CD4-positive, alpha-beta T cell treated with Interferon gamma for 1 hour (primary cell): ENCODE data around the gene TSPAN5.

Source experiments
- DNase-seq: peaks from one replicate; pipeline ENCODE4 v3.0.0-alpha.2; 2020

TSPAN5 gene

DNA sequence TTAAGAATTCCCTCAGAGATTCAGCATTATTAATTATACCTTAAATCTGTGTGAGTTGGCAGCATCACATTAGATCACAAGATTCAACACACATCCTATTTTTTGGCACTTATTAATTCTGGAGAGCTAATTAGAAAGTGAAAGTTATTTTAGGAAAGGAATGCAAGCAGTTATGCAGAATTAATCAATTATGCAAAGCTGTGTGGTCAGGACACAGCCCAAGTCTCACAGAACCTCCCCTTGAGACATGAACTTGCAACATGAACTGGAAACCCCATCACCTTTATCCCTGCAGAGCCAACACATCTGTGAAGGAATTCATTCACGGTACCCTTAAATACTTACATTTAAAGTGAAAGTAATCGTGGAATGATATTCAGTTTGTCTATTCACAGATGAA lies 80.5 kb downstream of the TSPAN5 start:
- no peak for DNase-seq

DNA sequence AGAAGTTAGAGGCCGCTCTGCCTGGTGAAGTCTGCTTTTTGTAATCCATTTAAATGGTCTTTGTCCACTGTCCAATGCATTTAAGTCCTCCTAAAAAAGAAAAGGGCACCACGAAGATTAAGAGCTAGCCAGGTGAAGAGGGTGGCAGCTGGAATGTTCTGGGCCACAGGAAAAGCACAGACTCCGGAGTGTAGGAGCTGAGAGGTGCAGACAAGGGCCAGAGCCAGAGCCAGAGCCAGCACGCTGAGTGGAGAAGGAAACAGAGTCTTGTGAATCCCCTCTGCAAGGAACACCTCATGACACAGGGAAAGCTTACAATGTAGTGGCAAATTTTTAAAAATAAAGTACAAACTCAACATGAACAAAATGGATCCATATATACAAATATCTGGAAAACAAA lies 83.6 kb downstream of the TSPAN5 start:
- DNase-seq: no peak

DNA sequence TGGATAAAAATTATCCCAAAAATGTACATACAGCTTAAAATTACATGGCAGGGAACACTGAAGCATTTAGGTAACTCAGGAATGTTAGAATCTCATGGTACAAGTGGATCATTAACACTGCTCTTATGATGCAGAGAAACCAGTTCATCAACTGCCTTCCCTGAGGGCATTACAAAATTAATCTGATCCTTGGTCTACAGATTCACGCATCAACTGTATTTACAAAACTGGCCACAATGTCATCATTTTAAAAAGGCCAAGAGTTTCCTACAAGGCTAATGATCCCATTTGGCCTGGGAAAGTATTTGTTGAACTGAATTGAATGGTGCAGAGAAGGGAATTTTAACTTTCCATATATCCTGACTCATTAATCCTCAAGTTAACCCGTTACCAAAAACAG lies 84.6 kb downstream of the TSPAN5 start:
- no peak for DNase-seq

DNA sequence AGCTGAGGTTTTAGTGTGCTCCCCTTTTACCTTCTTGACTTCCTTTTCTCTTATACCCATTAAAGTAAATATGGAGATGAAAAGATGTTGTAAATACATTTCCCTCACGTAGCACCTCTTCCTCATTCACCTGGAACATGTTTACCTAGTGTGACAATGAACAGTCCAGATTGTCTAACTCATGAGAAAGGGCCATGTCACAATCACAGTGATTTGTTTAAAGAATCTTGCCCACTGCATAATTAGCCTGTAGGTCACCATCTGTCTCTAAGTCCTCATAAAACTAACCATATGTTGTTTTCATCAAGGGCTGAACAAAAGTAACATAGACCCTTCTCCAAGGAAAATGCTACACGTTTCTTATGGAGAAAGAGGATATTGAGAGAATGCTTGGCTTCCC lies 85.7 kb downstream of the TSPAN5 start:
- no peak for DNase-seq

DNA sequence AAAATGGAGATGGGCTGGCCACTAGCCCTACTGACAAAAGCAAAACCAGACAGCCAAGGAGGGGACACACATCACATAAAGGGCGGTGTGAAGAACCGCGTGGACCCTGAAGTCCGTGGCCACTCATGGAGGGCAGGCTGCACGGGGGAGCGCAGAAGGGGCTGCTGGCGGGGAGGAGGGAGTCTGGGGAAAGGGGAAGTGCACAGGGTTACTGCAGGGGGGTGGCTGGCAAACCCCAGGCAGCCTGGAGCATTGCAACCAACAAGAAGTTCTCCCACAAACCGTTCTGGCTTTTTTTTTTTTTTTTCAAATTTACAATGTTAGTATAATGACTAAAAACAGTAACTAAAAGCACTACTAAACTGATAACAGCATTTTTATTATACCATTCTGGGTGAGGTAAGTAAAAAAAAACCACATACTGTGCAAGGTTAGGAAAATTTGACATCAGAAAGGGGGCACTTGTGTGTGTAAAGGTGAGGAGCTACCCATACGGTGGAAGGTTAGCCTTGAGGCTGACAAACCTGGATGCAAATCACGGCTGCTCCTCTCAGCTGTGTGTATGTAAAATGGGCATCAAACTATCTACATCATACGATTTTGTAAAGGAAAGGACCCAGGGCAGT lies 87.1 kb downstream of the TSPAN5 start:
- no peak for DNase-seq

DNA sequence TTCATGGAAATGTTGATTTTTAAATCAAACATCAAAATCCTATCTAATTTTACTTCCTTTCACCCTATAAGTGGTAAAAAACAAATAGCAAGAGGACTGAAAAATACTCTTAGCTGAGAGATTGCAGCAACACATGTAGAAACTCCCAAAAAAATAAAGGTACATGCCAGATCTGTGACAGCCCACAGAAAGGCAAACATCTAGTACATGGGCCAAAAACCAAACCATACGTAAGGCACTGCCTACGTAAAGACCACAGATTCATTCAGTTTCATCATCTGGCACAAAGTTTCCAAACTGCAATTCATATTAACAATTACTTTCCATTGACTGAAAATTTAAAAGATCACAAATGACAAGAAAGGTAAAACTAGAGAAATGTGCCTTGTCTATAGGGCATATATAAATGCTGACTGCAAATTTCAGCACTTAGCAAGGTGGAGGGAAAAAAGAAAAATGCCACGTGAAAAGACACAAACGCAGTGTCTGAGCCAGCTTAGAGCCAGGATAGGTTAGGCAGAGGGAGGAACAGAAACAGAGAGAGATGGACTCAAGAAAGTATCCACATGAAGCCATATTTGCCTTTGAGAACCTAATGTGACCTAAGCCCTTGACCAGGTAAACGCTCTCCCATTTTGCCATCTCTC lies 88.1 kb downstream of the TSPAN5 start:
- DNase-seq: no peak

DNA sequence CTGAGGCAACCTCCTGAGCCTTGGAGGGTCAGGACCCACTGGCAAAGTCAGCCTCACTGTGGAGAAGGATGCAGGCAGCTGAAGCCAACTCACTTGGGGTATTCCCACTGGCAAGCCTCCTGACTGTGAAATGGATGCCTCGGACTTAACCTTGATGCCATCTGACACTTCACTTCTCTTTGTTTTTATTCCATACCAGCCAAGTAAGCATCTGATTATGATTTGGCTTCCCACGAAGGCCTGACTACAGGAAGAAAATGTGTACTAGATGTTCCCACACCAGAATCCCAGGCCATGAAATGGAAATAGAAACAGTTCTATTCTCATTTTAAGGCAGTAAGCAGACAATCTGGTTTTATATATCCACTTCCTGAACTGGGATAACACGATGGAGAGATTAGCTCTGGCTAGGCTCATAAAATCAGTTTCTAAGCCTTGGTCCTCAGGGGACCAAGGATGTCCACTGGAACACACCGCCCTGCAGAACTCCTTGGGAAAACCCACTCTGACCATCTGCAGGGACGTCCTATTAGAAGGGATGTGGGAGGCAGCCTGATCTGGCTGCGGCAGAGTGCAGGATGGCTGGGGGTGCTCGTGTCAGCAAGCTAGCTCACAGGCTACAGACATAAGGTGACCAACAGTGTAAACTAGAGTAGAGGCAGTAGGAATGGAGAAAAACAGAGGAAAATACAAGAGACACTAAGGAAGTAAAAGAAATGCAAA lies 89.3 kb downstream of the TSPAN5 start:
- DNase-seq: no peak

DNA sequence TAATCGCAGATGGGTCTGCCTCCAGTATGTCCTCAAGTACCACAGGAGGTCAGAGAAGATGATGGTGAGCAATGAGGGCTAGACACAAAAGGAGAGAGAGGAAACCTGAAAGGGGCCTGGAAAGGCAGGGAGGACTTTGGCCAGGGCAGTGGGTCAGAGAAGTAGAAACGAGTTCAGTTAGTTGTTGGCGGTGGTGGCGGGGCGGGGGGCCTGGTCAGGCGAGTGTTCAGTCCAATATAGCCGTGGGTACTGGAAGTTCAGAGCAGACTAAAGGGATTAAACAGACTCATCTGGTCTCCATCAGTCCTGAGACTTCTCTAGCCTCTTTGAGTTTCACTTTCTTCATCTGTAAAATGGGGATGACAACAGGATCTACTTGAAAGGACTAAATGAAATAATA lies 90.8 kb downstream of the TSPAN5 start:
- no peak for DNase-seq

DNA sequence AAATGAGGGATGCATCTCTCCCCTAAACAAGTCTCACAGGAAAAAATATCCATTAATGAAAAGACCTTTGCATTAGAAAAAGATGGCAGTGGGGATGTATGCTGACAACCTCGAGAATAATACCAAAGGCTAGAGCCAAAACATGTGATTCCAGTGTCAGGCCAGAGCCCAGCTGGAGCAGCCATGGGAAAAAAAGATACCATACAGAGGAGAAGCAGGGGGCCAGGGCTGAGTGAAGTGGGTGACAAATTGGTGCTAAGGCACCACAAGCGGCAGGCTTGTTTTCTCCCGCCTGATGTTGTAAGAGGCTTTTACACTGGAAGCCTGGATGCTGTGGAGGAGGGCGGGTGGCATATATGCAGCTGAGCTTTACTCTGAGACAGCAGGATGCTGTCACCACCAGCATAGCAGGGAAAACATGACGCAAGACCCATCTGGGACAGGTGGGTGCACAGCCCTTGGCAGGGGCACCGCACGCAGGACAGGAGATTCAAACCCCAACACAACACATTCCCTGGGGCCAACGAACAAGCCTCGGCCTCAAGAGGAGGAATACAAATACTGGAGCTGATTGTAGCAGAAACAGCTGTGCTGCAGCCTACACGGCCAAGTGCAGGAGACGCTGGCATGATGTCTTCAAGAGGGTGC lies 91.9 kb downstream of the TSPAN5 start:
- no peak for DNase-seq

DNA sequence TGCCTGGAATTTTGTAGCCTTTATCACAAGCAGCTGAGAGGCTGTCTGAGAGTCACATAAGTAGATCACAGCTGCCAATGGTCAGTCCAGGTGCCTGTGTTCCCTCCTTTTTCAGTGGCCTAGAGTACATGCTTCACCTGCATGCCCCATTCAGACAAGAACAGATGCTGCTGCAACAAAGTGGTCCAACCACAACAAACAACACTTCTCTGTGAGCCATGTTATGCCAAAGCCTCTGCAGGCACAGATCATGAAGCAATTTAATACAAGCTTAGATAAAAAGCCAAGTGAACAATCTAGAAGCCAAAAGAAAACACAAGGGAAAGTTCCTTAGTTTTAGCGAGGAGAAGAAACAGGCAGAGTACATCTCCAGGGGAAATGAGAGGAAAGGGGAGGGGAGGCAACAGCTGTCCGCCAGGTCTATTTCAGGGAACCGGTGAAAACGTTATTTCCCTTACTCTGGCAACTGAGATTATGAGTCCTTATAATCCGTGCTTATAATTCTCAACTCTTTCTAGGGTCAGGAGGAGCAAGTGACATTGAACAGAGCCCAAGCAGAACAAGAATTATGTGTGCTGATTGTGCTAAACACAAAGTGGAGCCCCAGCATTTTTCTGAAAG lies 92.6 kb downstream of the TSPAN5 start:
- no peak for DNase-seq

DNA sequence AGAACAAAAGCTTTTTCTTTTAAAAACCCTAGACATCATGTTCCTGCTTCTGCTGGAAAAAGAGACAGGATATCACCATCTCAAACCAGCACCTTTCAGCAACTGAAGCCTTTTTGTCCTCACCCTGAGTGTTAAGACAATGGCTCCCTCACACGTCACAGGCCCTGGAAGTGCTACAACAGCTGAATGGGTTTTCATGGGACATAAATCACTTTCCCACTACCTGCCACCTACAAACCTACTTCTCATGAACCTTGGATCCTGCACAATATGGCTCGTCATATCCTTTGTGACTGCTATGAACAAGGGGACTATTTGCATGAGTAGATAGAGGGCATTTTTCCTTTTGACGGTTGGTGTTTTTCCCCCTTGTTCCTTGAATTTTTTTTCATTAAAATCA lies 93.6 kb downstream of the TSPAN5 start:
- DNase-seq: no peak

DNA sequence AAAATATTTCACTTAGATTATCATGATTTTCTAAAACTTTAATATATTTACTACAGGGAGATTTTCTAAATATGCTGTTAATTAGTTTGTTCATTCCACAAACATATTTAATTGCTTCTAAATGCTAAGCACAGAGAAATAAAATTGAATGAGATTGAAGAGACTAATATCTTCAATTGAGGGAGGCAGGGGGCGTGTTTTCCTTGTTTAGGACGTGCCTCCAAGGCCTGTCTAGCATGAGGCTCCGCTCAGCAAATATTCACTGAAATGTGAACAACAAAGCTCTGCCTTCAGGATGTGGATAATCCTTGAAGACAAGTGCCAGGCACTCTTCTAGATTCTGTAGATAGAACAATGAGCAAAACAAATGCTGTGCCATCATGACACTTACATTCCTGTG lies 98.1 kb downstream of the TSPAN5 start:
- DNase-seq: no peak

DNA sequence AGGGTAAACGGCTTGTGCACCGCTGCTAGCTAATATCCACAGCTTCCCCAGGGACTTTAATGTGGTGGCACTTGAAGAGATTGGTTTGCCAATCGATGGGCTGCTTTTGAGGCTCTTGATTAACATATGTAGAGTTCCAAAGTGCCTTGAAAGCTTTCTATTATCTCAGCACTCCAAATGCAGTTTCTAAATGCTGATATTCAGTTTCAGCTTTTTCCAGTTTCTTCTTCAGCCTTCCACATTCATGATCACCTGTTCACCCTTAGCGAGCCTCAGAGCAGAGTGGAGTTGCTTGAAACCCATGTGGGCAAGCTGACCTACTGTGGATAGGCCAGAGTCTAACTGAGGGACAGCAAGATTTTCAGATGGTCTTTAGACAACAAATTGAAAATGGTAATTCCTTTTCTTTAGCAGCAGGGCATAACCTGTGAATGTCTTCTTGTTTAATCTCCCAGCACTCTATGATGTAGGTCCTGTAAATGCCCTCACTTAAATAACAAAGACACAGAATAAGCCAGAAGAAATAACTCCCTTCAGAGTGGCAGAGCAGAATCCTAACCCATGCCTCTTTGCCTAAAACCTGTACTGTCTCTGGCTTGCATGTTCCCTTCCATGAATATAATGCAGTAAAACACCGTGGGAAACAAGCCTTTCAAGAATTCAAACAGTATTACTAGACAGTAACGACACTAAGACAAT lies 99.8 kb downstream of the TSPAN5 start:
- DNase-seq: no peak

DNA sequence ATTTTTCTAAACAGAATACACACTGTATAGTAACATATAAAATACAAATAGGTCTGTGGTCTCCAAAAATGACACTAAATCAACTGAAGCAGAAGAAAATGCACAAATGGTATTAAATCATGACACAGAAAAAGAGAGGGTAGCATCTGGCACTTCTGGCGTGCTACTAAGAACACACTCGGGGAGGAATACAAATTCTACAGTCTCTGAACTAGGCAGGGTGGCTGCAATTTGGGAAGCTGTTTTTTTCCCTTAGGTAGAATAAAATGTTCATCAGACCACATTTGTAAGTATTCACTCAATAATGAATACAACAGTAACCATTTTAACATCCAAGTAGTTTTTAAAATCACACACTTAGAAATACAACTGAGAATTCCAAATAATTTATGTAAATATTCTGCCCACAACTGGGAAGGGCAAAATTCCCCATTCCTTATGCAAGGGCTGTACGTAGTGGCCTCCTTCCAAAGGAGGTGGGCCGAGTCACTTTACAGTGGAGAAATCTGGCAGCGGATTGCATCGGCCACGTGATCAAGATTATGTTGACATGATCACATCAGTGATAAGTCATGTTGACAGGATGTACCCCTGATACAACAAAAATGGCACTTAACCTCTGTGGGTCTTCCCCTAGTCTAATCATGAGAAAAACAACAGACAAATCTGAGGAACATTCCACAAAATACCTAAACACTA lies 101.1 kb downstream of the TSPAN5 start:
- no peak for DNase-seq

DNA sequence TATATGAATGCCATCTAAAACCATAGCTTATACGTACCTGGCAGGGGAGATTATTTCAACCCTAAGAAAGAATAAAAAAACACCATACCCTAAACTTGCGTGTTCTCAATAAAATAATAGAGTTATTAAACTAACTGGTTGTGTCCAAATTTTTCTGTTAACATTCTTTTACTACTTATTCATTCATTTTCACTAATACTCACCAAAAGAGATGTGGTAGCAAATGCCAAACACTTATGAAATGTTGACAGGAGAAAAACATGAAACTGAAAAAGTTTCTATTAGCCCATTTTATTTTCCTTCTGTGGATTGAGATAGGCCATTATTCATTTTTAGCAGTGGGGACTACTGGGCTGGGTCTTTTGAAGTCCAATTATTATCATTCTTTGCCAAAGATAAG lies 102.0 kb downstream of the TSPAN5 start:
- DNase-seq: no peak

DNA sequence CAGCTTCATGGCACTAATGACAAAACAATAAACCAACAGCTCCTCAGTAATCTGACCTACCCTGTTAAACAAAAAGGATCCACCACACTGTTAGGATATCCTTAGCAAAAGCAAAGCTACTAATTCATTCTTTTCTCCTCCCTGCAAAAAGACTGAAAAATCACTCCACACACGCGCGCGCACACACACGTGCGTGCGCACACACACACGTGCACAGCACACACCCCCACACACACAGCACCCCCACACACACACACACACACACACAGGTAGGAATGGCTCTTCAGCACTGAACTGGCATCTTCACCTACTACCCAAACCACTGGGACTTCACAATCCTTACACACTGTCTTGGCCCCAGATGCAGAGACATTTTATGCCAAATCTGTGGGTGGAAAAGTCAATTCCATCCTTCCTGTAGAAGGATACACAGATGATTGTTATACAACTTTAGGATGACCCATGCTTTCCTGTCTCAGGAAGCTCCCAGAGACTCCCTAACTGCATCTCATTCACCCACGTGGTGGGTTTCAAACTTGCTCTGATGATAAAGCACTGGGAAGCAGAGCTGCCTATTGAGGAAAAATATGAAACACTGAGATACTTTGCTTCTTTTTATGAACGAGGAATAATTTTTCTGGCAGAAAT lies 102.5 kb downstream of the TSPAN5 start:
- DNase-seq: no peak

DNA sequence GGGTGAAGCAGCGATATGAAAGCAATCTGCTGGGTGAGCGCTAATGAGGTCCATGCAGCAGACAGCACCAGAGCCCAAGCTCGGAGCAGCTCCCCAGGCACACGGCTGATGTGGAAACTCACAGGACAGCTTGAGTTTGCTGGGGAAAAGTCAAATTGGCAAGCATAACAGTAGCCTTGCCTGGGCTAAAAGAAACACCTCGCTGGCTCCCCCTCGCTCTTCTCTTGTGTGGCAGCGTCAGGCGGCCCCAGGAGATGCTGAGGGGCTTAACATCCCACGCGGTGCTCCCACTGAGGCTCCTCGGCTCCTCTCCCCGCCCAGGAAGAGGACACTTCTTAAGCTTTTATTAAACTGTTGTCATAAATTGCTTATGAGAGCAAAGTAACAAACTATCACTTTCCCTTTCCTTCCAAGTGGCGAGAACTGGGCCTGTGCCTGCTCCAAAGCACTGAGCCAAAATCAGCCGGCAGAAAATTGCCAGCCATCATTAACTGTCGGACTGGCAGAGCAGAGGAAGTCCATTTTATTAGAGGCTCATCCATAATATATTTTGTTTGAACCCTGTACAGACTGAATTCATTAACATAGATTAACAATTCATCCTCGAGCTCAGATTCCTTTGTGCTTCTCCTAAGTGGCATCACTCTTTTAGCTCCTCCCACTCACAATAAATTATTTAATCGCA lies 111.4 kb downstream of the TSPAN5 start:
- DNase-seq: no peak

DNA sequence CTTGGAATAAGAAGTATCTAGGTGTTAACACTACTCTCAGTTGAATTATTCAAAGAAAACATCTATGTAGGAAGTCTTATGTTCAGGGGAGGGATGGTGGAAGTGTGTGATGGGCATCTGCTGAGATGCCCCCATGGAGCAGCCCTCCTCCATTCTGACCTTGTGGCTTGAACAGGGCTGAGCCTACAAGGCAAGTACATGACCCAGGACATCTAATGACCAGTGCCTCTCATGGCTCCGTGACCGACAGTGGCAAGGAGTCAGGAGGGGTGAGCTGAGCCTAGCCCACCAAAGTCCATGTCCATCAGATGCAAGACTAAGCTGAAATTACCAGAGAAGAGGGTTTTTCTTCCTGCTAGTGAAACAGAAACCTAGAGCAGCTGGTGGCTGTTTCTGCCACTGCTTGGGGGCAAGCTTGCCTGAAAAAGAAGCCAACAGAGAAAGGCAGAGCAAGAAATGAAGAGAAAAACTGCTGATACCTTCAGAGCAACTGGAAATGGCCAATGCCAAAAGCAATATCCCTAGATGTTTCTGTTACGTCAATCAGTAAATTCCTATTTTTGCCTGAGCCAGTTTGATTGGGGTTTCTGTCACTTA lies 113.5 kb downstream of the TSPAN5 start:
- no peak for DNase-seq

DNA sequence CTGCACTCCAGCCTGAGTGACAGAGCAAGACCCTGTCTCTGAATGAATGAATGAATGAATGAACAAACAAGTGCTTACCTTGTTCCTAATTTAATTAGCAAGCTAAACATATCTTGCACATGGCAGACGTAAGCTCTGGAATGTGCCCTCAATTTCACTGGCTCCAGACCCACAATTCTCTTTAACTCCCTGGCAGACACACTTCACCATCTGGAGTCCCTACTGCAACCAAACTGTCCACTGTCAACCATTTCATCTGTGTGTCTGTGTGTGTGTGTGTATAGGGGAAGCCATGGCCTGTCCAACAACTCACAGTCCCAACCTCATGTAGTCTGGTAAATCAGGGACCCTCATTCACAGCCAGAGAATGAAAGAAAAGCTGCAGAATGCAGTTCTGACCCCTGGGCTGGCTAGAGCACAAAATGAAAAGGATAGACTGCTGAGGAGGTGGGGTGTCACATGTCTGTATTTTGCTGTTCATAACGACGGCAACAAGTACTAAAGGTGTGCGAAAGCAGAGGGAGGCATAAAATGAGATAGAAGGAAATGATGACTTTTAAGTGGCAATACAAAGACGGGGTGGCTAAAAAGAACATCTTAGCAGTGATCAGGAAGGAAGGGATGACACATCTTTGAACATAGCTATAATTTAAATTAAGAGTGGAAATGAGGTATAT lies 114.1 kb downstream of the TSPAN5 start:
- DNase-seq: no peak

DNA sequence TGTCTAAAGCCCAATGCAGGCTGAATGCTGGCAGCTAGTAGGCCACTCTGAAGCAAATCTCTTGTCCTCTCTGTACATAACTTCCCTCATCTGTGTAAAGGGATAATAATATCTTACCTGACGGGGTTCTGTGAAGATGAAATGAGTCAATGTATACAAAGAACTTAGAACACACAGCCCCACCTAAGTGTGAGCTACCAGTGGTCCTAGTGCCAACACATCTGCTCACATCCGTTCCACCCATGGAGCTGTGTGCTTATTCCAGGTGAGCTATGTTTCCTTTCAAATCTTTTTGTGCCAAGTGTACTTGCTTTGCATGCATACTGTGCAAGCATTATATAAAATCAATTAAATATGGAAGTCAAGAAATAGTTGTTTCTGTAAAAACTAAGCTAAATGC lies 116.4 kb downstream of the TSPAN5 start:
- DNase-seq: no peak
